PC-3 (cell line): ENCODE measurements around the gene FAM72B.
"Not testable (repeated sequence)": the region's sequence is repeated elsewhere in the genome, so short reads cannot be mapped to it uniquely, and the experiment has no call there.

ENCODE experiments used
- EZH2 ChIP-seq: fragments of 300-600 bp; sonication (generic); IDR thresholded peaks from one replicate; pipeline ENCODE4 v1.6.1; 2017; ENCODE audit warnings: antibody characterized with exemption, mild to moderate bottlenecking, low read length; ENCODE audit not compliant: unreplicated experiment
- TF ChIP-seq, protein P1 (sequence below): fragments of 300-600 bp; sonication (generic); conservative IDR thresholded peaks from 2 replicates; pipeline ENCODE4 v1.5.1; 2017; ENCODE audit warnings: antibody characterized with exemption, low read depth, mild to moderate bottlenecking, low read length

DNA sequence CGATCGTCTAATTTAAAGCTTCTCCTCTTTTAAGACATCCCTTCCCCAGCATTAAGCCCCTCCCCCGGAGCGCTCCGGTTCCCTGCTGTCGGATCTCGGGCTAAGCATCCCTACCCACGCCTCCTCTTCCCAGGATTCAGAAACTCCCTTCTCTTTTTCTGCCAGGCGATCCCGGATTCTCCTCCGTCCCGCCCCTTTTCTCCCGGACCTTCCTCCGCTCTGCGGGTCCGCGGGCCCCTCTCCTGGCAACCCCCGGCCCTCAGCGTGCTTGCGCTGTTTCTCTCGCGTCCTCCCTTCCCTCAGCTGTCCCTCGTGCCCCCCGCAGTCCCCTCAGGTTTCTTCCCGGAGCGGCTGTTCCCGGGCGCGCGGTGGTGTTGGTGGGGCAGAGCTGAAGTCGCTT is 273 bp downstream of the FAM72B start:
- TF ChIP-seq EZH2: not testable (repeated sequence)
- TF ChIP-seq, protein P1, sequence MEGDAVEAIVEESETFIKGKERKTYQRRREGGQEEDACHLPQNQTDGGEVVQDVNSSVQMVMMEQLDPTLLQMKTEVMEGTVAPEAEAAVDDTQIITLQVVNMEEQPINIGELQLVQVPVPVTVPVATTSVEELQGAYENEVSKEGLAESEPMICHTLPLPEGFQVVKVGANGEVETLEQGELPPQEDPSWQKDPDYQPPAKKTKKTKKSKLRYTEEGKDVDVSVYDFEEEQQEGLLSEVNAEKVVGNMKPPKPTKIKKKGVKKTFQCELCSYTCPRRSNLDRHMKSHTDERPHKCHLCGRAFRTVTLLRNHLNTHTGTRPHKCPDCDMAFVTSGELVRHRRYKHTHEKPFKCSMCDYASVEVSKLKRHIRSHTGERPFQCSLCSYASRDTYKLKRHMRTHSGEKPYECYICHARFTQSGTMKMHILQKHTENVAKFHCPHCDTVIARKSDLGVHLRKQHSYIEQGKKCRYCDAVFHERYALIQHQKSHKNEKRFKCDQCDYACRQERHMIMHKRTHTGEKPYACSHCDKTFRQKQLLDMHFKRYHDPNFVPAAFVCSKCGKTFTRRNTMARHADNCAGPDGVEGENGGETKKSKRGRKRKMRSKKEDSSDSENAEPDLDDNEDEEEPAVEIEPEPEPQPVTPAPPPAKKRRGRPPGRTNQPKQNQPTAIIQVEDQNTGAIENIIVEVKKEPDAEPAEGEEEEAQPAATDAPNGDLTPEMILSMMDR: not testable (repeated sequence)
